SH-SY5Y (cell line): Measurements from ENCODE around the gene ABHD4.

Experiments
- GATA2 ChIP-seq: IDR thresholded peaks from 2 replicates; pipeline ENCODE4 v1.6.1; 2011; ENCODE audit warnings: mild to moderate bottlenecking, low read depth, low read length
- GATA3 ChIP-seq: IDR thresholded peaks from 2 replicates; pipeline ENCODE4 v1.6.1; 2011; ENCODE audit warnings: low read depth, mild to moderate bottlenecking, low read length, moderate library complexity

GRCh38 chr14:22588526-22589095 lies 9.5 kb upstream of the ABHD4 start:
- no peak for TF ChIP-seq GATA3
- TF ChIP-seq GATA2 = no peak
